MM.1S (cell line): ENCODE measurements around the gene NFIX.

Source experiments
- DNase-seq: peaks from one replicate; pipeline ENCODE4 v3.0.0-alpha.2; 2015
- H2AFZ ChIP-seq: fragments of 300-600 bp; sonication (generic); 2 replicates; pipeline ENCODE4 v1.6.0; 2016; ENCODE audit warnings: antibody characterized with exemption, low read length
- H3F3A ChIP-seq: fragments of 300-600 bp; sonication (generic); 2 replicates; pipeline ENCODE4 v1.6.1; 2016; ENCODE audit warnings: mild to moderate bottlenecking, antibody characterized with exemption, low read length, moderate library complexity, mixed read lengths; ENCODE audit not compliant: insufficient read depth
- H3K27ac ChIP-seq: fragments of 300-600 bp; sonication (generic); 2 replicates; pipeline ENCODE4 v1.5.1; 2016; ENCODE audit warnings: mild to moderate bottlenecking, low read length
- H3K27me3 ChIP-seq: fragments of 300-600 bp; sonication (generic); replicated peaks from 2 replicates; pipeline ENCODE4 v1.6.0; 2016; ENCODE audit warnings: low read length; ENCODE audit not compliant: insufficient read depth
- H3K36me3 ChIP-seq: fragments of 300-600 bp; sonication (generic); replicated peaks from 2 replicates; pipeline ENCODE4 v1.6.1; 2016; ENCODE audit warnings: mild to moderate bottlenecking, low read length, mixed read lengths; ENCODE audit not compliant: insufficient read depth
- H3K4me1 ChIP-seq: fragments of 300-600 bp; sonication (generic); 2 replicates; pipeline ENCODE4 v1.6.1; 2016; ENCODE audit warnings: low read length, mixed read lengths
- H3K4me2 ChIP-seq: fragments of 300-600 bp; sonication (generic); 2 replicates; pipeline ENCODE4 v1.6.0; 2016; ENCODE audit warnings: low read depth, low read length
- H3K4me3 ChIP-seq: fragments of 300-600 bp; sonication (generic); 2 replicates; pipeline ENCODE4 v1.5.1; 2016; ENCODE audit warnings: low read length, mixed read lengths
- H3K79me2 ChIP-seq: fragments of 300-600 bp; sonication (generic); 2 replicates; pipeline ENCODE4 v1.6.1; 2016; ENCODE audit warnings: mixed run types, low read length, mixed read lengths
- H3K9ac ChIP-seq: fragments of 300-600 bp; sonication (generic); 2 replicates; pipeline ENCODE4 v1.6.1; 2016; ENCODE audit warnings: low read length, mixed read lengths
- H3K9me2 ChIP-seq: fragments of 300-600 bp; sonication (generic); replicated peaks from 2 replicates; pipeline ENCODE4 v1.6.1; 2016; ENCODE audit warnings: mild to moderate bottlenecking, low read length, mixed read lengths; ENCODE audit not compliant: insufficient read depth
- H3K9me3 ChIP-seq: fragments of 300-600 bp; sonication (generic); replicated peaks from 2 replicates; pipeline ENCODE4 v1.6.1; 2016; ENCODE audit warnings: mild to moderate bottlenecking, low read length, mixed read lengths; ENCODE audit not compliant: insufficient read depth
- H4K20me1 ChIP-seq: fragments of 300-600 bp; sonication (generic); 2 replicates; pipeline ENCODE4 v1.6.1; 2016; ENCODE audit warnings: mild to moderate bottlenecking, low read length, moderate library complexity, mixed read lengths; ENCODE audit not compliant: insufficient read depth
- CTCF ChIP-seq: fragments of 300-600 bp; sonication (generic); IDR thresholded peaks from 2 replicates; pipeline ENCODE4 v1.5.1; 2016; ENCODE audit warnings: antibody characterized with exemption, low read length, mixed read lengths
- EZH2 ChIP-seq: fragments of 300-600 bp; sonication (generic); optimal IDR thresholded peaks from 2 replicates; pipeline ENCODE3; 2017; ENCODE audit warnings: low read depth, mild to moderate bottlenecking, antibody characterized with exemption, low read length, mixed read lengths
- EZH2phosphoT487 ChIP-seq: fragments of 300-600 bp; sonication (generic); IDR thresholded peaks from 2 replicates; pipeline ENCODE4 v1.6.1; 2018; ENCODE audit warnings: antibody characterized with exemption, low read length

The NFIX gene

GRCh38 chr19:13029893-13030292 is 34.6 kb downstream of the NFIX start:
- TF ChIP-seq CTCF (peak; percentile 67), EZH2phosphoT487 (no peak)
- no peaks in the 10 kb centered on the region for H3K27me3 ChIP-seq
- peak; percentile 49 for DNase-seq
- H2AFZ ChIP-seq: no peak overlapping the region
- H3K4me2 ChIP-seq: no peak overlapping the region
- no peaks in the 10 kb centered on the region for H4K20me1 ChIP-seq
- no peaks in the 10 kb centered on the region for H3K9me2 ChIP-seq
- H3K9me3 ChIP-seq: no peaks in the 10 kb centered on the region
- H3K27ac ChIP-seq: no peak overlapping the region
- no peak overlapping the region for H3K9ac ChIP-seq
- no peak overlapping the region for H3K4me3 ChIP-seq
- no peaks in the 10 kb centered on the region for H3K36me3 ChIP-seq
- H3F3A ChIP-seq: no peaks in the 10 kb centered on the region
- H3K79me2 ChIP-seq: no peaks in the 10 kb centered on the region
- H3K4me1 ChIP-seq: peaks cover 4% of the 10 kb centered on the region; the same call in 1 of the 2 replicates

- no peaks in the 10 kb centered on the region for H4K20me1 ChIP-seq
- no peak overlapping the region for H2AFZ ChIP-seq
- peaks cover 16% of the 10 kb centered on the region for H3K4me1 ChIP-seq
- H3K36me3 ChIP-seq: no peaks in the 10 kb centered on the region
- no peak overlapping the region for H3K9ac ChIP-seq
- no peaks in the 10 kb centered on the region for H3K79me2 ChIP-seq
- no peak for TF ChIP-seq EZH2
- no peak for TF ChIP-seq EZH2phosphoT487
- TF ChIP-seq CTCF: no peak
- H3K9me3 ChIP-seq: no peaks in the 10 kb centered on the region
- no peaks in the 10 kb centered on the region for H3K9me2 ChIP-seq
- no peaks in the 10 kb centered on the region for H3K27me3 ChIP-seq
- no peak overlapping the region for H3K4me3 ChIP-seq
- H3F3A ChIP-seq: no peaks in the 10 kb centered on the region
- no peak overlapping the region for H3K4me2 ChIP-seq
- no peak for DNase-seq
- H3K27ac ChIP-seq: no peak overlapping the region
Observed at GRCh38 chr19:13031917-13032623, 36.8 kb downstream of the NFIX start.

- H3K4me1 ChIP-seq: peaks cover 16% of the 10 kb centered on the region
- H3K79me2 ChIP-seq: no peaks in the 10 kb centered on the region
Observed at GRCh38 chr19:13032837-13033236, 37.6 kb downstream of the NFIX start.

More at GRCh38 chr19:13032837-13033236, 37.6 kb downstream of the NFIX start:
- Histone ChIP-seq H3K9ac (no peak overlapping the region), H3K4me3 (no peak overlapping the region), H3K9me2 (no peaks in the 10 kb centered on the region), H3K4me2 (no peak overlapping the region), H4K20me1 (no peaks in the 10 kb centered on the region), H3K27ac (no peak overlapping the region), H3F3A (no peaks in the 10 kb centered on the region), H2AFZ (no peak overlapping the region), H3K27me3 (no peaks in the 10 kb centered on the region), H3K36me3 (no peaks in the 10 kb centered on the region), H3K9me3 (no peaks in the 10 kb centered on the region)
- DNase-seq: no peak
- TF ChIP-seq EZH2: no peak
- no peak for TF ChIP-seq CTCF
- TF ChIP-seq EZH2phosphoT487: no peak
